GM18508 (cell line): ENCODE results near the gene USP31.
A peak's percentile ranks its signal among the peaks of the same experiment; 100 is the strongest.

Source experiments
- ATAC-seq: cut with Tn5 transposase; IDR thresholded peaks from one replicate; pipeline ENCODE4 v1.9.1; 2021; ENCODE audit warnings: moderate number of reproducible peaks; ENCODE audit not compliant: insufficient read depth, unreplicated experiment

The USP31 gene, protein sequence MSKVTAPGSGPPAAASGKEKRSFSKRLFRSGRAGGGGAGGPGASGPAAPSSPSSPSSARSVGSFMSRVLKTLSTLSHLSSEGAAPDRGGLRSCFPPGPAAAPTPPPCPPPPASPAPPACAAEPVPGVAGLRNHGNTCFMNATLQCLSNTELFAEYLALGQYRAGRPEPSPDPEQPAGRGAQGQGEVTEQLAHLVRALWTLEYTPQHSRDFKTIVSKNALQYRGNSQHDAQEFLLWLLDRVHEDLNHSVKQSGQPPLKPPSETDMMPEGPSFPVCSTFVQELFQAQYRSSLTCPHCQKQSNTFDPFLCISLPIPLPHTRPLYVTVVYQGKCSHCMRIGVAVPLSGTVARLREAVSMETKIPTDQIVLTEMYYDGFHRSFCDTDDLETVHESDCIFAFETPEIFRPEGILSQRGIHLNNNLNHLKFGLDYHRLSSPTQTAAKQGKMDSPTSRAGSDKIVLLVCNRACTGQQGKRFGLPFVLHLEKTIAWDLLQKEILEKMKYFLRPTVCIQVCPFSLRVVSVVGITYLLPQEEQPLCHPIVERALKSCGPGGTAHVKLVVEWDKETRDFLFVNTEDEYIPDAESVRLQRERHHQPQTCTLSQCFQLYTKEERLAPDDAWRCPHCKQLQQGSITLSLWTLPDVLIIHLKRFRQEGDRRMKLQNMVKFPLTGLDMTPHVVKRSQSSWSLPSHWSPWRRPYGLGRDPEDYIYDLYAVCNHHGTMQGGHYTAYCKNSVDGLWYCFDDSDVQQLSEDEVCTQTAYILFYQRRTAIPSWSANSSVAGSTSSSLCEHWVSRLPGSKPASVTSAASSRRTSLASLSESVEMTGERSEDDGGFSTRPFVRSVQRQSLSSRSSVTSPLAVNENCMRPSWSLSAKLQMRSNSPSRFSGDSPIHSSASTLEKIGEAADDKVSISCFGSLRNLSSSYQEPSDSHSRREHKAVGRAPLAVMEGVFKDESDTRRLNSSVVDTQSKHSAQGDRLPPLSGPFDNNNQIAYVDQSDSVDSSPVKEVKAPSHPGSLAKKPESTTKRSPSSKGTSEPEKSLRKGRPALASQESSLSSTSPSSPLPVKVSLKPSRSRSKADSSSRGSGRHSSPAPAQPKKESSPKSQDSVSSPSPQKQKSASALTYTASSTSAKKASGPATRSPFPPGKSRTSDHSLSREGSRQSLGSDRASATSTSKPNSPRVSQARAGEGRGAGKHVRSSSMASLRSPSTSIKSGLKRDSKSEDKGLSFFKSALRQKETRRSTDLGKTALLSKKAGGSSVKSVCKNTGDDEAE (N-terminal part only)

DNA sequence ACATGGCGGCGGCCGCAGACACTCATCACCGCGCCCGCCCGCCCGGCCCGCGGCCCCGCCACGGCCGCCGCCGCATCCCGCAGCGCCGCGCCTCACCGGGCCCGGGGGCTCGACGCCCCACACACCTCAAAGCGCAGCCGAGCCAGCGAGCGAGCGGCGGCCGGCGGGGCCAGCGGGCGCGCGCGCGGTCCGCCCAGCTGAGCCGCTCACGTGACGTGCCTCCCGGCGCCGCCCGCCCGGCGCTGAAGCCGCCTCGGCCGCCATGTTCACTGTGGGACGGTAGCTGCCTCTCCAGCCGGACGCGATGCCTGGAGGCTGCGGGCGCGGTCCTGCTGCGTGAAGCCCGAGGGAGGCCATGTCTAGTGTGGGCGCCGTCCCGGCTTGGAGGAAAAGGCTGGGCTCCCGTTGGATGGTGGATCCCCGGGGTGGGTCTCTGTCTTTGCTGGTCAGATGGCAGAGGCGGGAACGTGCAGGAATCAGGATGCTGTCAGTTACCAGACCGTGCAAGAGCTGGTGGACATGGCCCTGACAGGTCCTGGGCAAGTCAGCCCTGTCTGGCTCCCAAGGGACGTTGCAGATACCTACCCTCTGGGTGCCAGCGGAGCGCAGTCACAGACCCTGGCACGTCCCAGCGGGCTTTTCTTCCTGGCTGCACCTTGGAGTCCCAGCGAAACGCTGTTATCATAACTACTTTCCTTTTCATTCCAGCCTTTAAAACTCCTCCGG lies at the start of gene USP31:
TSS of gene USP31 (minus strand) at position 186 of the 726 bp plus-strand sequence. CDS start at position 4, 182 bp downstream.
- peak; percentile 78 for ATAC-seq

DNA sequence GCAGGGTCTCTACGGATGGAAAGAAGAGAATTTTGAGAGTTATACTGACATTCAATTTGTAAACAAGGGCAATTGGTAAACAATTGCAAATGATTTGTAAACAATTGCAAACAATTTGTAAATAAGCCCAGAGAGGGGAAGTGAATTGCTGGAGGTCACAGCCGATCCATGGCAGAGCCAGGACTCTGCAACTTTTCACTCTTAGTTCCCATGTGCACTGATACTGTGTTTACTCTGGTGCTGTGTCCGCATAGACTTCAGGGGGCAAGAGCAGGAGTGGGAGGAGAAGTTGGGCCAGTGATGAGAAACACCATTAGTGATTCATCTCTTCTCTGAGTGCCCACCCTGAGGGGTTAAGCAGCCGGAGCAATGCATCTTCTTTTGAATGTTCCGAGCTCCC lies 47.3 kb upstream of the USP31 start:
- no peak for ATAC-seq

DNA sequence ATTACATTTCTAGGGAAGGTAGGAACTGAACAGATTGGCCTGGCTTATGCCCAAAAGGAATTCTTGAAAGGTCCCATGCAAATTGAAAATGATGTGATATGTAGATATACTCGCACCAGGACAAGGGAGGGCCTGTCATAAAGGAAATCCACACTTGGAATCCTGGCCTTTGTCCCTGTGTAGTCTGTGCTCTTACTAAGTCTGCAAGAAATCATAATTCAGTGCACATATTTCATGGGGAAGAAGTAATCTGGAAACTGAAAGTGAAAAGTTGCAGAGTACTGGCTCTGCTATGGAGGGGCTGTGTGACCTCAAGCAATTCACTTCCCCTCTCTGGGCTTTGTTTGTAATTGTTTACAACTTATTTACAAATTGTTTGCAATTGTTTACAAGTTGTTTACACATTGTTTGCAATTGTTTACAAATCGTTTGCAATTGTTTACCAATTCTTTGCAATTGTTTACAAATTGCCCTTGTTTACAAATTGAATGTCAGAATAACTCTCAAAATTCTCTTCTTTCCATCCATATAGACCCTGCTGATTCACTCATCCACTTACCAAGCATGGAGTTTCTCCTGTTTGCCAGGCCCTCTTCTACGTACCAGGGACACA lies 46.2 kb upstream of the USP31 start:
- no peak for ATAC-seq

DNA sequence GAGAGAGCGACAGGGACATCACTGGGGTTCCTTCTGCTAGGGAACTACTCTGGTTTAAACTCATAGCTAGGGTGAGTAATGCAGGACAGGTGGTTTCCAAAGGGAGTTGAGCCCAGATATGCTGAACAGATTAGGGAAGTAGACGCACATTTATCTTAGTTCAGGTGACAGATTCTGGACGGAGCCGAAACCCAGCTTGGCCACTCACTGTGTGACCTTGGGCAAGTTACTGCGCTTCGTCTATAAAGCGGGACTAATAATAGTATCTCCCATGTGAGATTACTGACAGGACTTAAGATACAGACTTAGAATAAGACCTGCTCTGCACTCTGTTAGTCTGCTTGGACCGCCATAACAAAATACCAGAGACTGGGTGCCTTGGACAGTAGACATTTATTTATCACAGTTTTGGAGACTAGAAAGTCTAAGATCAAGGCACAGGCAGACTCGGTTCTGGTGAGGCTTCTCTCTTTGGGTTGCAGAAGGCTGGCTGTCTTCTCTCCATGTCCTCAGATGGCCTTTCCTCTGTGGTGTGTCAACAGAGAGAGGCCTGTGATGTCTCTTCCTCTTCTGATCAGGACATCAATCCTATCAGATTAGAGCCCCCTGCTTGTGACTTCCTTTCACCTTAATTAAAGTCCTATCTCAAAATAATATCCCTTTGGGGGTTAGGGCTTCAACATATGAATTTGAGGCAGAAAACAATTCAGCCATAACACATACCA lies 45.4 kb upstream of the USP31 start:
- no peak for ATAC-seq

DNA sequence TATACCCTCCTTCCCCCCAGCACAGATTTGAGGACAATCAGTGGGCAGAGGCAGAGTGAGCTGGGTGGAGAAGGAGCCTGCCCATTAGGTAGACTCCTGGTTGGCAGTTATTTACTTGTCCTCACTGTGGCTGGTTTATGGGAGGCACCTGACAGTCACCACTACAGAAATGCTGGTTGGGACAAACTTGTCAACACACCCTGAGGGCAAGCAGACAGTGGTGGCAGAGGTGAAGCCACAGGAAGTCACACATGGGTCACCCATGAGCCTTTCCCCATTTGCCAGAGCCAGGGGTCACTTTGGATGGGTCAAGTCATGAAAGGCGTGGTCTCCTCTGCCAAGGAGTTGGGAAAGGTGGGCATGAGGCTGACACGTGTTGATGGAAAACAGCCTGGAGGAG lies 39.7 kb upstream of the USP31 start:
- no peak for ATAC-seq

DNA sequence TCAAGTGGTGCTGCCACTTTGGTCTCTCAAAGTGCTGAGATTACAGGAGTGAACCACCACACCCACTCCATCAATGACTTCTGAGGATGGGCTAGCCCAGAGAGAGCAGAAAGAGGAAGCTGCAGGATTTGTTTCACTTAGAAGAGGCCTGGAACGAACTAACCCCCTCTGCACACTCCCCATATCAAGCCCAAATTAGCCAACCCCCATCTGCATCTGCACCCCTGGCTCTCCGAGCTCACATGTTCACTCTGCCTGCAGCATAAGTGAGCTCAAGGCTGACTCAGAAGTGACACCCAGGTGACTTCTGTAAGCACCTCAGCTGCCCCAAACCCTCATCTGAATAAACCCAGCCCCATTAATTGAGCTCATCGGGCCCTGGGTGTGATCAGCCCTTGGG lies 38.1 kb upstream of the USP31 start:
- no peak for ATAC-seq

DNA sequence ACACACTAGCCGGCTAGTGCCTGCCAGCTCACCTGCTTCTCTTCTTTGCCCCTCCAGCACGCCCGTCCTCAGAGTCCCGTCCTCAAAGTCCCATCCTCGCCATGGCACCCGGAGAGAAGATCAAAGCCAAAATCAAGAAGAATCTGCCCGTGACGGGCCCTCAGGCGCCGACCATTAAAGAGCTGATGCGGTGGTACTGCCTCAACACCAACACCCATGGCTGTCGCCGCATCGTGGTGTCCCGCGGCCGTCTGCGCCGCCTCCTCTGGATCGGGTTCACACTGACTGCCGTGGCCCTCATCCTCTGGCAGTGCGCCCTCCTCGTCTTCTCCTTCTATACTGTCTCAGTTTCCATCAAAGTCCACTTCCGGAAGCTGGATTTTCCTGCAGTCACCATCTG lies 36.9 kb upstream of the USP31 start:
- no peak for ATAC-seq

DNA sequence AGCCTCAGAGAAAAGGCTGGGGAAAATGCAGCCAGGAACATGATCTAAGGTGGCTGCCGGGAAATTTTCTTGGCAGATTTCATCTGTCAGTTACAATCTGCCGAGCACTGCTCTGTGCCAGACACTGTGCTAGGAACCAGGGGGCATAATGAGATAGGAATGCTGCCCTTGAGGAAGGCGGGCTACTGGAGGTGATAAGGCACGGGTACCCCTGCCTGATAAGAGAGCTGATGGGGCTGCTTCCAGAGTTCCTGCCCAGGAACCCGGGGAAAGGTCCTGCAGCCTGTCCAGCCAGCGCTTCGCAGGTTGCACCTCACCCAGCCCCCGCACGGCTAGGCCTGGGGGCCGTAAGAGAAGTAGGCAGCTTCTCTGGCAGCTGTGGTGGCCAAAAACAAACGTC lies 36.4 kb upstream of the USP31 start:
- no peak for ATAC-seq

DNA sequence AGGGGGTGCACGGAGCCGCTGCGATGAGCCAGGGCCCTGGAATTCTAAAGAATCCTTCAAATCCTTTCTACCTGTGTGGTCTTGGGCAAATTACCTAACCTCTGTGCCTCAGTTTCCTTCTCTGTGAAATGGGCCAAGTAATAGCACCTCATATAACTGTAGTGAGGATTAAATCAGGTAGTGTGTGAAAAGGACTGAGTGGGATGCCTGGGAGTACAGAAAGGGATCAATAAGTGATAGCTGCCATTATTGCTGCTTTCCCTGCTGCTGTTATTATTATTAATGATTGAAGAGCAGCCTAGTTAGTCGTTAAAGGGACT lies 34.3 kb upstream of the USP31 start:
- ATAC-seq = no peak

DNA sequence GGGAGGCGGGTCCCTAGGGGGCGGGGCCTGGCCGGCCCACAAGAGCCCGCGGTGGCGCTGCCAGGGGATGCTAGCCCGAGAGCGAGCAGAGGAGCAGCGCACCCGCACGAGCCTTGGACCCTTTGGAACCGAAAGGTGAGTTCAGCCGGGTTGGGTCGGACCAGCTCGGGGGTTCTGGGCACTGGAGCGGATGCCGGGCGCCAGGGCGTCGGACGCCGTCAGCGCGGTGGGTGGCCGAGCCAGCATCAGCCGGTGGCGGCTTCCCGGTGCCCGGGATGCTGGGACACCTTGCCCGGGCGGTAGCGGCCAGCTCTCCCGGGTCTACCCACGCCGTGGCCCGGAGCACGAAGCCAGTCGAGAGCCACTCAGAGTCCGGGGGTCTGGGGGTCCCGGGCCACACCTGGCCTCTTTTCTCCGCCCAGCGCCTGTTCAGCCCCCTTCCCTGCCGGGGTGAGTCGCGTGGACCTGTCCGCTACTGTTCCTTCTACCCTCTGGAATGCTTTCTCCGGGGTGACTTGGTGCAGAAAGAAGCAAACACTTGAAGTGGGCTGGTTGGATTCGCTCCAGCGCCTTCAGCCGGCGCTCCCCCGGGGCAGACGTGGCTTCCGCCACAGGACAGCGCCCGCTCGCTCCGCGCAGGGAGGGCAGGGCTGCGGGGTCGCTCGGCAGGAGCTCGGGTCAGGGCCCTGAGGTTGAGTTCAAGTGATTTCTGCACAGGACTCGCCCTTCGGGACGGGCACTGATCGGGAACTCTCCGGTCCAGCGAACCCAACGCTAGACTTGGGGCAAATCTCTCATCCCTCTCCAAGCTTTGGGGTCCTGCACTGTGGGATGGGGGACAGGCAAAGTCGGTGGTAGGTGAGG lies 33.7 kb upstream of the USP31 start, which contains the start of gene SCNN1G:
TSS of gene SCNN1G (plus strand) at position 67 of the 864 bp plus-strand sequence. CDS start 3,527 bp downstream, outside the sequence.
- no peak for ATAC-seq

DNA sequence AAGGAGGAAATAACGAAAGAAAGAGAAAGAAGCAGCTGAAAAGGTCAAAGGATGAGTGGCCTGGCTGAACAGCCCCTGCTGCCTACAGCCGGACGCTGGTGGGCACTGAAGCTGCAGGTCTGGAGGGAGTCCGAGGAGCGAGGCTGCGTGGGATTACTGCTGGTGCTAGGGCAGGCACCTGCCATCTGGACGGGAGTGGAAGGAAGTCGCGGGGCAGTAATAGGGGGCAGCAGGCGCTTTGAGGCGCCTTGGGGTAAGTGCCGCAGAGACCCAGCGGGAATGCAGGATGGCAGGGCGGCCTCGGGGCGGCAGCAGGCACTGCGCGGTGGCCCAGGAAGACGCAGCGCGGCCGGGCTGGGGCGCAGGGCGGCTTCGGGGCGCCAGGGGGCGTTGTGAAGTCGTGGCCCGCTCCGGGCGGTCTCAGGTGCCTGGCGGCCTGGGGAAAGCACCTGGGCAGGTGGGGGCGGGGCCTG lies 33.0 kb upstream of the USP31 start:
- ATAC-seq = no peak

DNA sequence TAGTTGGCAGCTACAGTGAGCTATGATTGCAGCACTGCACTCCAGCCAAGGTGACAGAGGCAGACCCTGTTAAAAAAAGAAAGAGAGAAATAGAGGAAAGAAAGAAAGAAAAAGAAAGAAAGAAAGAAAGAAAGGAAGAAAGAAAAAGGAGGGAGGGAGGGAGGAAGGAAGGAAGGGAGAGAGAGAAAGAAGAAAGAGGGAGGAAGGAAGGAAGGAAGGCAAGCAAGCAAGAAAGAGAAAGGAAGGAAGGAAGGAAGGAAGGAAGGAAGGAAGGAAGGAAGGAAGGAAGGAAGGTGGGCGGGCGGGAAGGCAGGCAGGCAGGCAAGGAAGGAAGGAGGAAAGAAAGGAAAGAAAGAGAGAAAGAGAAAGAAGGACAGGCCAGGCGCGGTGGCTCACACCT lies 32.3 kb upstream of the USP31 start:
- ATAC-seq = no peak

DNA sequence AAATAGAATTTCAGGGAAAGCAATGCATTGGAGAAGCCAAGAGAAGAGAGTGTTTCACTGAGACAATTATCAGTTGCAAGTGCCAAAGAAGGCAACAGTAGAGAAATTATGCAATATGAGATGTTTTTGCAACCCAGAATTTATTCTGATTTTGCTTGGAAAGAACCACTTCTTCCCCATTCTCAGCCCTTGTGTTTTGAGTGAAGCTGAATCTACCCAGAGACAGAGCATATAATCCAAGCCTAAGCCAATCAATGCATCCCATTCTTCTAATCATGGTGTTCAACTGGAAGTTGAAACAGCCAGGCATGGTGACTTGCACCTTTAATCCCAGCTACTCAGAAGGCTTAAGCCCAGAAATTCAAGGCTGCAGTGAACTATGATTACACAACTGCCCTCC lies 26.4 kb upstream of the USP31 start:
- ATAC-seq = no peak

DNA sequence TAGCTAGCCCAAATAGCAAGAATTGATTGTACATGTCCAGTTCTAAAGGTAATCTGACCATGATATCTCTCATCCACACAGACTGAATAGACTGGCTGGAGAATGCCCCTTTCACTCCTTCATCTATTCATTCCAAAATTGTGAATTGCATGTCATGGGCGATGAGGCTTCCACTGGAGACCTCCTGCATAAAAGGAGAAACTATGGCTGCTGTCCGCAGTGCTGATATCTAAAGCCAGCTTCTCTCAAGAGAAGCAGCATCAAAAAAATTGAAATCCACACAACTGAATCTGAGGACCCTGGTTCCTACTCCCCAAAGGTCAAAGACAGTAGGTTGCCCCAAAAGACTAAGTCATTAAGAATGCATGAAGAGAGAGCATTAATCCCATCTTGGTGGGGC lies 25.4 kb upstream of the USP31 start:
- no peak for ATAC-seq

DNA sequence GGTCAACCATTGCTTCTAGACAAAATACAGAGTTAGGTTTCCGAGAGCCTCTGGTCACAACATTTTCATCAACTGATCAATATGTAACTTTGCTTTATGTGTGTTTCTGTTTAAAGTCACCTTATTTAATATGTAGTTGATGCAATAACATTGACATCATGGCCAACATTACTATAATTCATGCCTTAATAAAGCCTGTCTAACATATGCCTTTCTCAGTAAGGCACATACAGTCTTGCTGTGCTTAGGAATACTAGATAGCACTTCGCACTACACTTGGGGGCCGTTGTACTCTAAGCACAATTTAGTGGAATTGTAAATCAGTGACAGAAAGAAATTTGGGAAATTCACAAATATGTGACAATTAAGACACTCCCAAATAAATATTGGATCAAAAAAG lies 23.7 kb upstream of the USP31 start:
- no peak for ATAC-seq

DNA sequence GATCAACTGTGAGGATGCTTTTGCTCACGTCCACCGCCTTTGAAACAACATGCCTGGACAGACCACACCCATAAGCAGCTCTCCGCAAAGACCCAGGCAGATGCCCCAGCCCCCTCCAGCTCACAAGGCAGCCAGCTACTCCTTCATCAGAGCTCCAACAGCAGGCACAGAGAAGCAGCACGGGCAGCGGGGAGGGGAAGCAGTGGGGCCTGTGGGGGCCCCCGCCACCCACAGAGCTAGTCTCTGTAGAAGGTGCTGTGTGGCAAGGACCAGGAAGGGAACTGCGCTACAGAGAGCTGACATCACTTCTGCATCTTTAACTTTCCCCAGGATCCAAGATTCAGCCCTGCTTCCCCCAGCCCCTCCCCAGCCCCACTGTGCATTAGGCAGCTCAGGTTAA lies 23.3 kb upstream of the USP31 start:
- ATAC-seq = no peak

DNA sequence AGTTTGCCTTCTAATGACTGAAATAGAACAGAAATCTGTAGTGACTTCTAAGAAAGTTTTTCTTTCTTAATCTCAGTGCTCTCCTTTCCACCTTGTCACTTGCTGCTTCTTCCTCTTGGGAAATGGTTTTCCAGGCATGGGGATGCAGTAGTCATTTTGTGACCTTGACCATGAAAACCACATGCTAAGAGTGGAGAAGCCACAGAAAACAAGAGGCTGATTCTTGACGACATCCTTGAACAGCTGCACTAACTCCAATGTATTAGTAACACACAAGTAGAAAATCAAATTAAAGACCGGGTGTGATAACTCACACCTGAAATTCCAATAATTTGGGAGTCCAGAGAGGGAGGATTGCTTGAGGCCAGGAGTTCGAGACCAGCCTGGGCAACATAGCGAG lies 15.5 kb upstream of the USP31 start:
- ATAC-seq = no peak

DNA sequence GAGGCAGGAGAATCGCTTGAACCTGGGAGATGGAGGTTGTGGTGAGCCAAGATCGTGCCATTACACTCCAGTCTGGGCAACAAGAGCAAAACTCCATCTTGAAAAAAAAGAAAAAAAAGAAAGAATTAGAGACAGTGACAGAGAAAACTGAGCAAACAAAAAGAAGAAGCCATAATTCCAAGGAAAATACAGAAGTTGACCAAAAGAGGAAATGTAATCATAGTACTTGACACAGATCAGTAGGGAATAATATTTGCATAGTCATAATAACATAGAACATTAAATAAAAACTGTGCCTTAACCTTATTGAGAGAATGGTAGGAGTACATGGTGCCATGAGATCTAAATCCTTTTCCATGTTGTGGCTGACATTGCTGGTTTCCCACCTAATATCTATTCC lies 14.7 kb upstream of the USP31 start:
- no peak for ATAC-seq
